ENCODE measurements around the gene MACROD1.

DNA sequence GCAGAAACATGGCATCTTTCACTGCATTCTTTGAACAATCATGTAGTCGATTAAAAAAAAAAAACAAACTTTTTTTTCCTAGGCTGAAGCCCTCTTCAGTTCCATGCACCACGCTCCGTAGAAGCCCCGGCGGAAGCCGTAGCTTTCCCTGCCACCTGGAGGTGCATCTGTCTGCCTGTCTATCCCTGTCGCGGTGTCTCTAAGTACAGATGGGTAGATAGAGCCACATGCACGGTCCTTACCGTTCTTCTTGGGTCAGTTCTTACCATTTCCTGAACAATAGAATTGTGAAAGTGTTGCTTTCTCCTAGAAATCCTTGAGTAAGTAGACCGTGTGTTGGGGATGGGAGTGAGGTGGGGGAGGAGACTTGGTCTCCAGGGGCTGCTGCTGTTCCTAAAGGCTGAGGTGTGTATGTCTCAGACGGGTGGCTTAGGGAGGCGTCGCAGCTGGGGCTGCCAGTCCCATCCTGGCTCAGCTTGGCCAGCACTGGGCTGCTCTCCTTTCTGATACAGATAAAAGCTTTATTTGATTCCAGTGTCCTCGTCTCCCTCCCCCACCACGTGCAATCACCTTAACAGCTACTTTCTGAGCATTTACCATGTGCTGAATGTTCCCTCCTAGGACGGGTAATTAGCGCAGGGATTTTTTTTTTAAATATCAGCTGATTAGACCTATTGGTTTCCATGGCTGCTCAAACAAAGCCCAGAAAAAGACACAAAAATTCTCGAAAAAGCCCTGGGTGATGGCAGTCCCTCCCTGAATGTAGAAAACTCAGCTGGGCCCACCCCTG is 46.8 kb downstream of the MACROD1 start:
- TF ChIP-seq, protein P1, sequence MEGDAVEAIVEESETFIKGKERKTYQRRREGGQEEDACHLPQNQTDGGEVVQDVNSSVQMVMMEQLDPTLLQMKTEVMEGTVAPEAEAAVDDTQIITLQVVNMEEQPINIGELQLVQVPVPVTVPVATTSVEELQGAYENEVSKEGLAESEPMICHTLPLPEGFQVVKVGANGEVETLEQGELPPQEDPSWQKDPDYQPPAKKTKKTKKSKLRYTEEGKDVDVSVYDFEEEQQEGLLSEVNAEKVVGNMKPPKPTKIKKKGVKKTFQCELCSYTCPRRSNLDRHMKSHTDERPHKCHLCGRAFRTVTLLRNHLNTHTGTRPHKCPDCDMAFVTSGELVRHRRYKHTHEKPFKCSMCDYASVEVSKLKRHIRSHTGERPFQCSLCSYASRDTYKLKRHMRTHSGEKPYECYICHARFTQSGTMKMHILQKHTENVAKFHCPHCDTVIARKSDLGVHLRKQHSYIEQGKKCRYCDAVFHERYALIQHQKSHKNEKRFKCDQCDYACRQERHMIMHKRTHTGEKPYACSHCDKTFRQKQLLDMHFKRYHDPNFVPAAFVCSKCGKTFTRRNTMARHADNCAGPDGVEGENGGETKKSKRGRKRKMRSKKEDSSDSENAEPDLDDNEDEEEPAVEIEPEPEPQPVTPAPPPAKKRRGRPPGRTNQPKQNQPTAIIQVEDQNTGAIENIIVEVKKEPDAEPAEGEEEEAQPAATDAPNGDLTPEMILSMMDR (IDR thresholded peaks at IDR 0.05) = no peak
- TF ChIP-seq POLR2A (IDR thresholded peaks at IDR 0.05) = no peak
